HCT116 (cell line): Measurements from ENCODE around the gene LRRTM2.

Experiments used
- CTCF ChIP-seq, 3 experiments: fragments of 200-600 bp in 1 of 3; sonication (generic) in 1 of 3; IDR thresholded peaks in 2 of 3; conservative IDR thresholded peaks in 1 of 3; 2 replicates each; pipeline ENCODE4 v1.5.1; 2012 to 2017; ENCODE audit warnings: low read depth in 2 of 3, low read length in 2 of 3, antibody characterized with exemption in 1 of 3, borderline replicate concordance in 1 of 3, control low read depth in 1 of 3, mild to moderate bottlenecking in 1 of 3, mixed read lengths in 1 of 3, mixed run types in 1 of 3, moderate library complexity in 1 of 3; ENCODE audit not compliant: insufficient read depth in 1 of 3
- EZH2phosphoT487 ChIP-seq: fragments of 200-600 bp; IDR thresholded peaks from 2 replicates; pipeline ENCODE4 v1.6.1; 2018; ENCODE audit warnings: antibody characterized with exemption, borderline replicate concordance
- POLR2AphosphoS5 ChIP-seq: IDR thresholded peaks from 2 replicates; pipeline ENCODE4 v1.6.1; 2011; ENCODE audit warnings: mild to moderate bottlenecking, low read depth, low read length, moderate library complexity
- REST ChIP-seq: IDR thresholded peaks from 2 replicates; pipeline ENCODE4 v1.6.1; 2012; ENCODE audit warnings: low read depth

GRCh38 chr5:138898299-138898698, 23.2 kb upstream of the LRRTM2 start:
- no peak for TF ChIP-seq EZH2phosphoT487
- TF ChIP-seq CTCF (IDR thresholded peaks at IDR 0.05 in 2 of 3, conservative IDR thresholded peaks at IDR 0.05 in 1 of 3; ENCODE audit: borderline replicate concordance in 1 of 3, insufficient read depth in 1 of 3, low read depth in 2 of 3, low read length in 2 of 3) = no peak
- TF ChIP-seq POLR2AphosphoS5 = no peak
- no peak for TF ChIP-seq REST
